GM18858 (cell line): Measurements from ENCODE around the gene RASA3.
"Not testable (repeated sequence)": the region's sequence is repeated elsewhere in the genome, so short reads cannot be mapped to it uniquely, and the experiment has no call there.

Experiments used
- ATAC-seq: cut with Tn5 transposase; IDR thresholded peaks from one replicate; pipeline ENCODE4 v1.9.1; 2021; ENCODE audit not compliant: unreplicated experiment

The RASA3 gene

GRCh38 chr13:114082849-114083645 is 49.4 kb downstream of the RASA3 start:
- ATAC-seq, result no peak

- ATAC-seq, result no peak
These were observed 50.4 kb downstream of the RASA3 start for GRCh38 chr13:114081761-114082681.

GRCh38 chr13:114080739-114081561 is 51.5 kb downstream of the RASA3 start:
- ATAC-seq, result no peak

DNA sequence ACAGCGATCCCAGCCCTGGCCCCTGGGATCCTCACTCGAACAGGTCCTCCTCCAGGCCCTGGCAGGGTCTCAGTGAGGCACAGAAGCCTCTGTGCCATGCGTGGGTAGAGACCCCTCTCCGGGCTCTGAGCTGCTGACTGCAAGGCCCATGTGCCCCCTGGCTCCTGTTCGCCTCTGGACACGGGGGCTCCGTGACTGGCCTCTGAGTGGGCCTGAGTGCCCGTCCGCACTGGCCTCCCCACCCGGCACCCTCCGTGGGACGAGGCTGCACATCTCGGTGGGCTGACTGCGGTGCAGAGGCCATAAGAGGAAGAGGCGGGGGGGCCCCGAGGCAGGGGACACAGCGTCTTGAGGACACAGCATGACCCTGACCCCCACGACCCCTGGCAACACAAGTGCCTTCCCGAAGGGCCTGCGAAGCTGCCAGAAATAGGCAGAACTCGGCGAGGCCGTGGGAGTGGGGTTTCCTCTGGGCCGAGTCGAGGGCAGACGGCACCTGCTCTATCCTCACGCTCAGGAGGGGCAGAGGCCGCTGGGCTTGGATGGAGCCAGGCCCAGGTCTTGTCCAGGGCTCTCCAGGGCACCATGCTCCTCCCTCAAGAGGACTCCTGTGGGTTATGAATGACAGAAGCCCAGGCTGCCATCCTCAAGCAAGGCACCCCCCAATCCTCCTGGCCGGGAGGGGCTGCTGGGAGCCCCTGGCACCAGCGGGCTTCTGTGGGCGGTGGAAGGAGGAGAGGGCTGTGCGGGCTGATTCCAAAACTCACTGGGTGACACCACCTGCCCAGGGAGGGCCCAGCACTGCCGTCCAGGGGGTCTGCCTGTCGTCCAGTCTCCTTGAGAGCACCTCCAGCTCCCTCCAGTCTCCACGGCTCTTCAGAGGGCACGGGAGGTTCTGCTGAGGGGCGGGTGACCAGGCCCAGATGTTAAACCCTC is 52.6 kb downstream of the RASA3 start:
- no peak for ATAC-seq

GRCh38 chr13:114078461-114079451 is 53.7 kb downstream of the RASA3 start:
- ATAC-seq, result no peak

DNA sequence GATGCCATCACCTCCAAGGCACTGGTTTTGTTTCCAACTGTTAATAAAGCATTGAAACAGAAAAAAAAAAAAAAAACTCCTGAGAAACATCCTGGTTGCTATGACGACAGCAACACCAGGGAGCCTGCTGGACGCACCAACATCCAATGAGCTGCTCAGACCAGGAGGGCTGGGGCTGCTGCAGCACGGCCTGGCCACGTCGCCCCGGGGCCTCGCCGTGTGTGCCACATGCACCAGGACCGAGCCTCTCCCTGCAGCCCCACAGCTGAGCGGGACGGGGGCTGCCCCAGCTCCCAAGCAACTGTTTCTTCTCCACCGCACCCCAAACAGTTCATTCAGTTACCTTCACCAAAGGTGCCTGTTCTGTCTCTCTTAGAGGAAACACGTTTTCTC is 54.5 kb downstream of the RASA3 start:
- no peak for ATAC-seq

DNA sequence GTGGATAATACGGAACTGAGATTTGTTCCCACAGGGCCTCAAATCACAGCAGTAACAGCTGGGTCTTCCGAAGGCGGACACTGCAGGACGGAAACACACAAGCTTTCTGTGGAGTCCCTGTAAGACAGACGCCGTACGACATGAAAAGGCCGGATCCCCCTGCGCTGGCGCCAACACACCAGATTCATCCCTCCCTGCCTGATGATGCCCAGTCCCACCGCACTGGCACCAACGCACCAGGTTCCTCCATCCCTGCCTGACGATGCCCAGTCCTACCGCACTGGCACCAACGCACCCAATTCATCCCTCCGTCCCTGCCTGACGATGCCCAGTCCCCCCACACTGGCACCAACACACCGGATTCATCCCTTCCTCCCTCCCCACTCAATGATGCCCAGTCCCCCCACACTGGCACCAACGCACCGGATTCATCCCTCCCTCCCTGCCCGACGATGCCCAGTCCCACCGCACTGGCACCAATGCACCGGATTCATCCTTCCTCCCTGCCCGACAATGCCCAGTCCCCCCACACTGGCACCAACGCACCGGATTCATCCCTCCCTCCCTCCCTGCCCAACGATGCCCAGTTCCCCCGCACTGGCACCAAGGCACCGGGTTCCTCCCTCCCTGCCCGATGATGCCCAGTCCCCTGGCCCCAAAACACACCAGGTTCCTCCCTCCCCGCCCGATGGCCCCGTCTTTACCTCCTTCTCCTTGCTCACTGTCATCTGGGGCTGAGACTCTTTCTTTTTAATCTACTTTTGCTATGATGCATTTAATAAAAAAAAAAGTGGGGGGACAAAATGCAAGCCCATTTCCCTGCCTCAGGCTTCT is 55.1 kb downstream of the RASA3 start:
- no peak for ATAC-seq

- no peak for ATAC-seq
These were observed 55.9 kb downstream of the RASA3 start for GRCh38 chr13:114076329-114077090.

GRCh38 chr13:114075811-114076210 is 56.6 kb downstream of the RASA3 start:
- ATAC-seq, result not testable (repeated sequence)

DNA sequence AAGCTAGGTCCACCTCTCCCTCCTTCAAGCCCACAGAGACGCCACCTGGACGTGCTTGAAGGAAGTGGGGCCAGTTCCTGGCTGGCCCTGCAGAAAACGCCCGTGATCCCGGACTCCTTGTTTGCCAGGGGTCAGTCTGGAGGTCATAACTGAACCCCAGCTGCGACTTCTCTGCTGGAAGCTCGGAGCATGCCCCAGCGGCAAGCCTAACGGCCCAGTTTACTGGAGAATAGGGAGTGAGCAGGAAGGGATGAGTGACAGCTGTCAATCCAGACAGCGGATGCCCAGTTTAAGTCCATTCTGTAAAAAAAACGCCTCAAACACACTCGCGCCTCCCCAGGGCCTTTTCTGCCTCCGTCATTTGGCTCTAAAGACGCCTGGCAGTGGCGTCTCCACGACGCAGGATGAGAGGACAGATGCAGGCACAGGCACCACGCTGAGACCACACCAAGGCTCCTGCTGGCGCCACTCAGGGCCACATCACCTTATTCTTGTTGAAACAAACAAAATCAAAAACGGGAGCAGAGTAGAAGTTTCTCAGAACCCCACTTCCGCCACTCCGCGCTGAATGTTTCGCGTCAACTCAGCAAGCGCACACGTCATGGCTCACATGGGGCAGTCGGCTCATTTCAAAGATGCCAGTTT is 57.6 kb downstream of the RASA3 start:
- no peak for ATAC-seq

DNA sequence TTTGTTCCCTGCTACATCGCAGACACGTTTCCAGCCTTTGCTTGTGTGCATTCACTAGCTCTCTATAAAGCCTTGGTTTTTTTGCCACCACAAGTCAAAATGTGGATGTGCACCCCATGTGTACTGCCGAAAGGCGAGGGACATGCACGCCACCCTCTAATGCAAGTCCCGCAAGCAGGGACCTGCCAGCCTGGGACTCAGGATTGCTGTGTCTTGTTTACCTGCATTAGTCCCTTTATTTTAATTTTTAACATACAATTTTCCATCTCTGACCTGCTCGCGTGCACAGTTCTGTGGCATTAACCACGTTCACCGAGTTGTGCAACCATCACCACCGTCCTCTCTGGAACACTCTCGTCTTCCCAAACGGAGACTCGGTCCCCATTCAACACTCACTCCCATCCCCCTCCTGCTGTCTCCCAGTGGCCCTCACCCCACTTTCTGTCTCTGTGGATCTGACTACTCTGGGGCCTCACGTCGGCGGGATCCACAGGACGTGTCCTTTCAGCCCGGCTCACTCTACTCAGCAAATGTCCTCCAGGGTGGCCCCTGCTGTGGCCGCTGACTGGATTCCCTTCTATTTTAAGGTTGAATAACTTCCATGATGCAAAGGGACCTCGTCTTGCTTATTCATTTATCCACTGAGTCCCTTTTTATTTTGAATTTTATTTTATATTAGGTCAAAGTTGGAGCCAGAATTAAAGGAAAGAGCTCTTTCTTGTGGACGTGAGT is 58.4 kb downstream of the RASA3 start:
- ATAC-seq, result no peak

DNA sequence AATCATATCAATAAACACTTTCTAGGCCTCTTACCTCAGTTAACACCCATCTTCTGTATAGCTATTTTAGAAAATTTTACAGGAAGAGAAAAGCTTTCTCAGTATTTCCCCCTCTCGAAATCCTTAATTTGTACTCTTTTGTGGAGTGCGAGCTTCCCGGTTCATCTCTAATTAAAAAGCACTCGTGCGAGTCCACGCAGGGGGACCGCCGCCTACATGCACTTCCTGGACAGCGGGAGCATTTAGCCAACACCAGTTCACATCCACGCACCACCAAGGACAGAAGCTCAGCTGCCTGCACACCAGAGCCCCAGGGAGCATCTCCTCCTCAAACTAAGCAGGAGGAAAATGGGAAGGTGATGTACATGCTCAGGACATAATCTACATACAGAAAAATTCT is 60.0 kb downstream of the RASA3 start:
- no peak for ATAC-seq

DNA sequence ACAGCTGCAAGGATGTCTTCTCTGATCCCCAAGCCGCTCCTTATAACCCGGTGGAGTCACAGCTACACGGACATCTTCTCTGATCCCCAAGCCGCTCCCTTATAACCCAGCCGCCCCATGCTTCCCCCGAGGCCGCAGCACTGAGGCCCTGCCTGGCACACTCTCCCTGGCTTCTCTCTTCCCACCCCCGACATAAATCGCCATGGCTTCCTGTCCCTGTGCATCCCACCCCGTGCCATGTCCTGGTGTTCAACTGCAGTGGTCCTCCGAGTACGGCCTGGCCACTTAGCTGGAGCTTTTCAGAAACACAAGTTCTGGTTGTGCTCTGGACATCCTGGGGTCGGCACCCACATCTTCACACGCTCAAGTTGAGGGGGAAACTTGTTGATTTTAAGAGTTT is 60.4 kb downstream of the RASA3 start:
- ATAC-seq, result no peak

- no peak for ATAC-seq
These were observed 61.0 kb downstream of the RASA3 start for GRCh38 chr13:114071410-114071809.

DNA sequence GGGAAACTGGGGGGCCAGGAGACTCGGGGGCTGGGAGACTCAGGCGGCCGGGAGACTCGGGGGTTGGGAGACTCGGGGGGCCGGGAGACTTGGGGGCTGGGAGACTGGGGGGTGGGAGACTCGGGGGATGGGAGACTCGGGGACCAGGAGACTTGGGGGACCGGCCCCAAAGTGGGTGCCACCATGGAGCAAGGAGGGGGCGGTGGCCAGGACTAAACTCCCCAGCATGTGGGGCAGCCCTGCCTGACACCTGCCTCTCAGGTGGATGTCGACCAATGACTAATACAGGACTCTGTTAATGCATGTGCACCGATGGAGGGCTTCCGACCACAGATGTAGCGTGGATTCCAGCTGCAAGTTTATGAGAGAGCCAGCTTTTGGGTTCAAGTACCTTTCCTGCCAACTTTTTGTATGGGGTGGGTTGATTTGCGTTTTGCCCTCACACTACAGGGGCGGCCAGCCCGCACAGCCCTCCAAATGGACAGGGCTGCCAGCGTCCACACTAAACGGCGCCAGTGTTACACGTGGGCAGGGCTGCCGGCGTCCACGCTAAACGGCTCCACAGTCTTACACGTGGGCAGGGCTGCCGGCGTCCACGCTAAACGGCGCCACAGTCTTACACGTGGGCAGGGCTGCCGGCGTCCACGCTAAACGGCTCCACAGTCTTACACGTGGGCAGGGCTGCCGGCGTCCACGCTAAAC is 62.2 kb downstream of the RASA3 start:
- ATAC-seq, result no peak
